ENCODE data around the gene POU2AF3.
A peak's percentile ranks its signal among the peaks of the same experiment; 100 is the strongest.

POU2AF3 gene

GRCh38 chr11:111307472-111308108, 9.2 kb downstream of the POU2AF3 start:
- Histone ChIP-seq H3K9me3 (ENCODE audit: severe bottlenecking) (no peaks in the 10 kb centered on the region), H3K4me3 (ENCODE audit: low read depth, low read length) (no peak overlapping the region), H3K27ac (peak overlapping the region; percentile 40), H3K36me3 (no peaks in the 10 kb centered on the region), H3K27me3 (ENCODE audit: insufficient read depth, low read depth, severe bottlenecking) (no peaks in the 10 kb centered on the region)
- DNase-seq = no peak
- TF ChIP-seq, protein P1, sequence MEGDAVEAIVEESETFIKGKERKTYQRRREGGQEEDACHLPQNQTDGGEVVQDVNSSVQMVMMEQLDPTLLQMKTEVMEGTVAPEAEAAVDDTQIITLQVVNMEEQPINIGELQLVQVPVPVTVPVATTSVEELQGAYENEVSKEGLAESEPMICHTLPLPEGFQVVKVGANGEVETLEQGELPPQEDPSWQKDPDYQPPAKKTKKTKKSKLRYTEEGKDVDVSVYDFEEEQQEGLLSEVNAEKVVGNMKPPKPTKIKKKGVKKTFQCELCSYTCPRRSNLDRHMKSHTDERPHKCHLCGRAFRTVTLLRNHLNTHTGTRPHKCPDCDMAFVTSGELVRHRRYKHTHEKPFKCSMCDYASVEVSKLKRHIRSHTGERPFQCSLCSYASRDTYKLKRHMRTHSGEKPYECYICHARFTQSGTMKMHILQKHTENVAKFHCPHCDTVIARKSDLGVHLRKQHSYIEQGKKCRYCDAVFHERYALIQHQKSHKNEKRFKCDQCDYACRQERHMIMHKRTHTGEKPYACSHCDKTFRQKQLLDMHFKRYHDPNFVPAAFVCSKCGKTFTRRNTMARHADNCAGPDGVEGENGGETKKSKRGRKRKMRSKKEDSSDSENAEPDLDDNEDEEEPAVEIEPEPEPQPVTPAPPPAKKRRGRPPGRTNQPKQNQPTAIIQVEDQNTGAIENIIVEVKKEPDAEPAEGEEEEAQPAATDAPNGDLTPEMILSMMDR (IDR thresholded peaks at IDR 0.05; ENCODE audit: low read depth, low read length) = 0 out of 2 replicates have a peak, but pooled peaks have one; percentile 24

DNA sequence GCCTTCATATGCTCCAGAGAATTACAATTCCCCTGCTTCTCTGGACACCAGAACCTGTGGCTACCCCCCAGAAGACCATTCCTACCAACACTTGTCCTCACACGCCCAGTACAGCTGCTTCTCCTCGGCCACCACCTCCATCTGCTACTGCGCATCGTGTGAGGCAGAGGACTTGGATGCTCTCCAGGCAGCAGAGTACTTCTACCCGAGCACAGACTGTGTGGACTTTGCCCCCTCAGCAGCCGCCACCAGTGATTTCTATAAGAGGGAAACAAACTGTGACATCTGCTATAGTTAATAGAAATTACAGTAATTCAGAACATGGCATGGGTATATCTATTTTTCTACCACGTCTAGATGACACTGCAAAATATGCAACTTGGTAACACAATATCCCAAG, 9.8 kb downstream of the POU2AF3 start:
- peak; percentile 70 for DNase-seq

DNA sequence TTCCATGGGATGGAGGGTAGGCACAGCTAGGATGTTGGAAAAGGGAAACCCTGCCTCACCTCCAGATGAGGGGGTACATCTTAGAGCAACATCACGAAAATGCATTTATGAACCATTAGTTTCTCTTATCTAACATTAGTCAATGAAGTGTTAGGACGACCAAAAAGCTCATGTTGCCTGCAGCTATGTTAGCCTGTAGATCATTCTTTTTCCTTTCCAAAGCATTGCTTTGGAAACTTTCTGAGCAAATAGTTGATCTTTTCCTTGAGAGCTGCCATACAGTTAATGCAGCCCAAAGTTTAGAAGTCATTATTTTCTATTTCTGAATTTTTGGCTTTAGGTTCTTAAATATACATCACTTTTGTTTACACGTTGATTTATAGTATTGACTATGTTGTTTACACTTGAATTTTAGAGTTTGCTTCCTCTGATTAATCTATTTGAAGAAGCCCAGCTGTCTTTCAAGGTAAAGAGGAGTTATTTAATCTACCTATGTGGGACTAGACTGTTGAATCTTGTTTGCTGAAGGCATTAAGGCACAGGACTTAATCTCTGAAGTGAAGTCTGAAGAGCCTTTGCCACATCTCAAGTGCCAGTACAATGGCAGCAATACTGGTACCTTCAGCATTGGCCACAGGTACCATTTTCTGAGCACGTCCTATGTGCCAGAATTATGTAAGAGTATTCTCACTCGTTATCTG, 11.0 kb downstream of the POU2AF3 start:
- no peaks in the 10 kb centered on the region for H3K9me3 ChIP-seq (ENCODE audit: severe bottlenecking)
- no peak overlapping the region; the same call in 1 of the 2 replicates for H3K27ac ChIP-seq
- H3K4me3 ChIP-seq (ENCODE audit: low read depth, low read length) = no peak overlapping the region
- DNase-seq = no peak
- TF ChIP-seq, protein P1 (IDR thresholded peaks at IDR 0.05; ENCODE audit: low read depth, low read length) = no peak
- H3K27me3 ChIP-seq (ENCODE audit: insufficient read depth, low read depth, severe bottlenecking) = no peaks in the 10 kb centered on the region
- no peaks in the 10 kb centered on the region for H3K36me3 ChIP-seq

More for the DNA sequence above, 9.8 kb downstream of the POU2AF3 start:
- TF ChIP-seq, protein P1 (IDR thresholded peaks at IDR 0.05; ENCODE audit: low read depth, low read length) = no peak
- Histone ChIP-seq H3K36me3 (no peaks in the 10 kb centered on the region), H3K27ac (peak overlapping the region; percentile 40), H3K9me3 (ENCODE audit: severe bottlenecking) (no peaks in the 10 kb centered on the region), H3K27me3 (ENCODE audit: insufficient read depth, low read depth, severe bottlenecking) (no peaks in the 10 kb centered on the region), H3K4me3 (ENCODE audit: low read depth, low read length) (no peak overlapping the region)

DNA sequence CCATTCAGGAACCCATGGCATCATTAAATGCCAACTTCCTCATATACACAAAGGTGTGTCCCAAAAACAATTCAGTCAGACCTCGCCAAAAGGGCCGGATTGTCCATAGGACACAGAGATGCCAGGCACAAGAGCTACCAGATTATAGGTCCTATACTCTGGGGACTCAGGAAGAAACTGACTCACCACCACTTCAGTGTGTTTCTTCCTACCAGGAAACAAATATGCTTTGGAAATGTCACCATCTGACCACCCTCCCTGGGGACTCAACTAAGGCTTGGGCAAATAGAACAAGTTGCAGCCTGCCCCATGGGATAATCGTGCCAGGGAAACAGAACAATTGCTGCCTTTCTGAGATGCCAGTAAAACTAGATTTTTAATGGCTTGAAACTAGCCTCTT, 11.7 kb downstream of the POU2AF3 start:
- Histone ChIP-seq H3K36me3 (no peaks in the 10 kb centered on the region), H3K4me3 (ENCODE audit: low read depth, low read length) (no peak overlapping the region), H3K9me3 (ENCODE audit: severe bottlenecking) (peaks cover 2% of the 10 kb centered on the region), H3K27ac (no peak overlapping the region), H3K27me3 (ENCODE audit: insufficient read depth, low read depth, severe bottlenecking) (no peaks in the 10 kb centered on the region)
- no peak for DNase-seq
- TF ChIP-seq, protein P1 (IDR thresholded peaks at IDR 0.05; ENCODE audit: low read depth, low read length) = no peak

- TF ChIP-seq, protein P1 (IDR thresholded peaks at IDR 0.05; ENCODE audit: low read depth, low read length) = no peak
Measured at GRCh38 chr11:111310723-111311122, 12.4 kb downstream of the POU2AF3 start.

More at GRCh38 chr11:111310723-111311122, 12.4 kb downstream of the POU2AF3 start:
- H3K36me3 ChIP-seq = no peaks in the 10 kb centered on the region
- peaks cover 2% of the 10 kb centered on the region for H3K9me3 ChIP-seq (ENCODE audit: severe bottlenecking)
- no peak overlapping the region for H3K4me3 ChIP-seq (ENCODE audit: low read depth, low read length)
- no peak for DNase-seq
- H3K27me3 ChIP-seq (ENCODE audit: insufficient read depth, low read depth, severe bottlenecking) = no peaks in the 10 kb centered on the region
- no peak overlapping the region for H3K27ac ChIP-seq

All from WERI-Rb-1 (cell line).